Spinal cord (tissue), 10 donors: Measurements from ENCODE around the gene OST4. TPM values are rescaled to one million over a fixed set of nuclear protein-coding genes. Genes with fewer than 3 reads are reported as not detected.
A peak's percentile ranks its signal among the peaks of the same experiment; 100 is the strongest.

Source experiments
- DNase-seq, 6 donors: peaks; one replicate each; pipeline versions ENCODE4 v3.0.0 to v3.0.0-alpha.2; 2013 to 2015; ENCODE audit warnings: low spot score in 6 of 6, low read depth in 4 of 6
- H3K27ac ChIP-seq: one replicate; pipeline ENCODE4 v1.5.1; 2013; ENCODE audit warnings: low read depth, low read length, control low read depth
- H3K27me3 ChIP-seq: one replicate; pipeline ENCODE4 v1.6.1; 2013; ENCODE audit warnings: low read length; ENCODE audit not compliant: control insufficient read depth, insufficient read depth
- H3K36me3 ChIP-seq: one replicate; pipeline ENCODE4 v1.6.1; 2013; ENCODE audit warnings: low read length; ENCODE audit not compliant: control insufficient read depth, insufficient read depth
- H3K4me1 ChIP-seq: one replicate; pipeline ENCODE4 v1.6.1; 2013; ENCODE audit warnings: low read length; ENCODE audit not compliant: control insufficient read depth, insufficient read depth
- H3K4me3 ChIP-seq: one replicate; pipeline ENCODE4 v1.5.1; 2013; ENCODE audit warnings: low read depth, low read length, control low read depth
- H3K9me3 ChIP-seq: one replicate; pipeline ENCODE4 v1.6.1; 2013; ENCODE audit warnings: low read length; ENCODE audit not compliant: control insufficient read depth, insufficient read depth
- WGBS: methylation state at CpG from one replicate; pipeline ENCODE4 v1.1.5; 2013; ENCODE audit warnings: missing lambda C conversion rate; ENCODE audit not compliant: insufficient coverage; 5-methylcytosine and 5-hydroxymethylcytosine counted together
- polyA plus RNA-seq, 2 donors: library from polyadenylated mRNA; unstranded; fragments of 120-200 nt; gene quantifications; one replicate each; pipeline ENCODE4 v1.2.1, GENCODE V29; 2013; ENCODE audit not compliant: insufficient read length in 2 of 2
- total RNA-seq, 2 donors: library from RNA; depleted of rRNA in 1 of 2; stranded (reverse); fragments of 120-200 nt in 1 of 2; fragments of >200 nt in 1 of 2; gene quantifications; one replicate each; pipeline versions ENCODE4 v1.2.3 to v1.2.4, GENCODE V29; 2013 to 2014
- donor health status: healthy.

The OST4 gene
- total and polyA plus RNA-seq, 4 donors = 191 to 454 (median 217) TPM

- Histone ChIP-seq H3K36me3 (peaks cover 37% of the 10 kb centered on the region), H3K27me3 (no peaks in the 10 kb centered on the region), H3K9me3 (no peaks in the 10 kb centered on the region), H3K4me3 (peak overlapping the region; percentile 87), H3K4me1 (peaks cover 15% of the 10 kb centered on the region), H3K27ac (peak overlapping the region; percentile 36)
- no peak for DNase-seq
- 1% methylated on average over 6 of the region's 11 CpGs for WGBS
Measured at GRCh38 chr2:27033253-27033852, 38.1 kb downstream of the OST4 start.

GRCh38 chr2:27032495-27033252 lies 38.8 kb downstream of the OST4 start, which contains the start of gene TMEM214:
TMEM214 (plus strand) TSS chr2:27032965; CDS start chr2:27033016, 51 bp downstream.
- Histone ChIP-seq H3K4me3 (peak within 1 kb of the TSS; percentile 87), H3K4me1 (peaks cover 15% of the 10 kb centered on the region), H3K27me3 (no peaks in the 10 kb centered on the region), H3K9me3 (no peaks in the 10 kb centered on the region), H3K36me3 (peaks cover 35% of the 10 kb centered on the region), H3K27ac (peak within 1 kb of the TSS; percentile 36)
- WGBS = under 1% methylated on average over 71 of the region's 76 CpGs
- DNase-seq = peak; percentile 57 to 95 (median 77)

- no peak overlapping the region for H3K27ac ChIP-seq
- H3K4me1 ChIP-seq = peaks cover 13% of the 10 kb centered on the region
- H3K4me3 ChIP-seq = no peak overlapping the region
- no peak for DNase-seq
- H3K27me3 ChIP-seq = no peaks in the 10 kb centered on the region
- H3K36me3 ChIP-seq = peaks cover 43% of the 10 kb centered on the region
- 92% methylated on average over 2 of the region's 2 CpGs for WGBS
- H3K9me3 ChIP-seq = no peaks in the 10 kb centered on the region
Measured at GRCh38 chr2:27029051-27029450, 42.4 kb downstream of the OST4 start.

GRCh38 chr2:27027211-27027651 lies 44.2 kb downstream of the OST4 start:
- no peaks in the 10 kb centered on the region for H3K9me3 ChIP-seq
- H3K27ac ChIP-seq = no peak overlapping the region
- H3K36me3 ChIP-seq = peaks cover 57% of the 10 kb centered on the region
- peaks cover under 1% of the 10 kb centered on the region for H3K4me1 ChIP-seq
- H3K27me3 ChIP-seq = no peaks in the 10 kb centered on the region
- no peak for DNase-seq
- 91% methylated on average over 7 of the region's 10 CpGs for WGBS
- no peak overlapping the region for H3K4me3 ChIP-seq

- H3K27me3 ChIP-seq = no peaks in the 10 kb centered on the region
- H3K27ac ChIP-seq = no peak overlapping the region
- no peak for DNase-seq
- no peak overlapping the region for H3K4me3 ChIP-seq
- peaks cover 57% of the 10 kb centered on the region for H3K36me3 ChIP-seq
- no peaks in the 10 kb centered on the region for H3K4me1 ChIP-seq
- 76% methylated on average over 14 of the region's 24 CpGs for WGBS
- no peaks in the 10 kb centered on the region for H3K9me3 ChIP-seq
Measured at GRCh38 chr2:27025861-27026851, 45.3 kb downstream of the OST4 start.

- H3K27ac ChIP-seq = no peak overlapping the region
- peaks cover 57% of the 10 kb centered on the region for H3K36me3 ChIP-seq
- H3K4me3 ChIP-seq = no peak overlapping the region
- 87% methylated on average over 11 of the region's 13 CpGs for WGBS
- peaks cover 3% of the 10 kb centered on the region for H3K4me1 ChIP-seq
- DNase-seq = no peak
- no peaks in the 10 kb centered on the region for H3K27me3 ChIP-seq
- H3K9me3 ChIP-seq = no peaks in the 10 kb centered on the region
Measured at GRCh38 chr2:27025281-27025800, 46.1 kb downstream of the OST4 start.

GRCh38 chr2:27024812-27025211 lies 46.6 kb downstream of the OST4 start:
- Histone ChIP-seq H3K36me3 (peaks cover 57% of the 10 kb centered on the region), H3K9me3 (no peaks in the 10 kb centered on the region), H3K27me3 (no peaks in the 10 kb centered on the region), H3K27ac (no peak overlapping the region), H3K4me3 (no peak overlapping the region), H3K4me1 (peaks cover 4% of the 10 kb centered on the region)
- no peak for DNase-seq
- 78% methylated on average over 12 of the region's 12 CpGs for WGBS

- Histone ChIP-seq H3K27ac (no peak overlapping the region), H3K9me3 (no peaks in the 10 kb centered on the region), H3K27me3 (no peaks in the 10 kb centered on the region), H3K4me1 (peaks cover 4% of the 10 kb centered on the region), H3K4me3 (no peak overlapping the region), H3K36me3 (peaks cover 57% of the 10 kb centered on the region)
- WGBS = 50% methylated on average over 18 of the region's 18 CpGs
- no peak for DNase-seq
Measured at GRCh38 chr2:27024188-27024587, 47.3 kb downstream of the OST4 start.

- Histone ChIP-seq H3K4me3 (no peak overlapping the region), H3K9me3 (no peaks in the 10 kb centered on the region), H3K36me3 (peaks cover 57% of the 10 kb centered on the region), H3K27me3 (no peaks in the 10 kb centered on the region), H3K27ac (no peak overlapping the region), H3K4me1 (peaks cover 4% of the 10 kb centered on the region)
- DNase-seq = no peak
- 86% methylated on average over 4 of the region's 7 CpGs for WGBS
Measured at GRCh38 chr2:27023740-27024139, 47.7 kb downstream of the OST4 start.
